GM12892 (cell line): ENCODE measurements around the gene FANCC.

ENCODE experiments used
- POLR2A ChIP-seq: IDR thresholded peaks from 2 replicates; pipeline ENCODE4 v1.6.1; 2011; ENCODE audit warnings: low read depth, low read length, control low read depth
- POLR2AphosphoS5 ChIP-seq: IDR thresholded peaks from 2 replicates; pipeline ENCODE4 v1.6.1; 2011; ENCODE audit warnings: low read depth, low read length, control low read depth
- TAF1 ChIP-seq: IDR thresholded peaks from 2 replicates; pipeline ENCODE4 v1.6.1; 2011; ENCODE audit warnings: low read depth, mild to moderate bottlenecking, control low read depth, low read length, borderline replicate concordance

GRCh38 chr9:95103871-95104580 is 213.5 kb downstream of the FANCC start:
- TF ChIP-seq POLR2AphosphoS5: no peak
- TF ChIP-seq POLR2A: no peak
- TF ChIP-seq TAF1: no peak
